MM.1S (cell line): Measurements from ENCODE around the gene RPL10A.

Source experiments
- DNase-seq: peaks from one replicate; pipeline ENCODE4 v3.0.0-alpha.2; 2015
- H2AFZ ChIP-seq: fragments of 300-600 bp; sonication (generic); 2 replicates; pipeline ENCODE4 v1.6.0; 2016; ENCODE audit warnings: antibody characterized with exemption, low read length
- H3F3A ChIP-seq: fragments of 300-600 bp; sonication (generic); 2 replicates; pipeline ENCODE4 v1.6.1; 2016; ENCODE audit warnings: mild to moderate bottlenecking, antibody characterized with exemption, low read length, moderate library complexity, mixed read lengths; ENCODE audit not compliant: insufficient read depth
- H3K27ac ChIP-seq: fragments of 300-600 bp; sonication (generic); 2 replicates; pipeline ENCODE4 v1.5.1; 2016; ENCODE audit warnings: mild to moderate bottlenecking, low read length
- H3K27me3 ChIP-seq: fragments of 300-600 bp; sonication (generic); replicated peaks from 2 replicates; pipeline ENCODE4 v1.6.0; 2016; ENCODE audit warnings: low read length; ENCODE audit not compliant: insufficient read depth
- H3K36me3 ChIP-seq: fragments of 300-600 bp; sonication (generic); replicated peaks from 2 replicates; pipeline ENCODE4 v1.6.1; 2016; ENCODE audit warnings: mild to moderate bottlenecking, low read length, mixed read lengths; ENCODE audit not compliant: insufficient read depth
- H3K4me1 ChIP-seq: fragments of 300-600 bp; sonication (generic); 2 replicates; pipeline ENCODE4 v1.6.1; 2016; ENCODE audit warnings: low read length, mixed read lengths
- H3K4me2 ChIP-seq: fragments of 300-600 bp; sonication (generic); 2 replicates; pipeline ENCODE4 v1.6.0; 2016; ENCODE audit warnings: low read depth, low read length
- H3K4me3 ChIP-seq: fragments of 300-600 bp; sonication (generic); 2 replicates; pipeline ENCODE4 v1.5.1; 2016; ENCODE audit warnings: low read length, mixed read lengths
- H3K79me2 ChIP-seq: fragments of 300-600 bp; sonication (generic); 2 replicates; pipeline ENCODE4 v1.6.1; 2016; ENCODE audit warnings: mixed run types, low read length, mixed read lengths
- H3K9ac ChIP-seq: fragments of 300-600 bp; sonication (generic); 2 replicates; pipeline ENCODE4 v1.6.1; 2016; ENCODE audit warnings: low read length, mixed read lengths
- H3K9me2 ChIP-seq: fragments of 300-600 bp; sonication (generic); replicated peaks from 2 replicates; pipeline ENCODE4 v1.6.1; 2016; ENCODE audit warnings: mild to moderate bottlenecking, low read length, mixed read lengths; ENCODE audit not compliant: insufficient read depth
- H3K9me3 ChIP-seq: fragments of 300-600 bp; sonication (generic); replicated peaks from 2 replicates; pipeline ENCODE4 v1.6.1; 2016; ENCODE audit warnings: mild to moderate bottlenecking, low read length, mixed read lengths; ENCODE audit not compliant: insufficient read depth
- H4K20me1 ChIP-seq: fragments of 300-600 bp; sonication (generic); 2 replicates; pipeline ENCODE4 v1.6.1; 2016; ENCODE audit warnings: mild to moderate bottlenecking, low read length, moderate library complexity, mixed read lengths; ENCODE audit not compliant: insufficient read depth
- EZH2 ChIP-seq: fragments of 300-600 bp; sonication (generic); optimal IDR thresholded peaks from 2 replicates; pipeline ENCODE3; 2017; ENCODE audit warnings: low read depth, mild to moderate bottlenecking, antibody characterized with exemption, low read length, mixed read lengths
- EZH2phosphoT487 ChIP-seq: fragments of 300-600 bp; sonication (generic); IDR thresholded peaks from 2 replicates; pipeline ENCODE4 v1.6.1; 2018; ENCODE audit warnings: antibody characterized with exemption, low read length
- TF ChIP-seq, protein P1 (sequence below): fragments of 300-600 bp; sonication (generic); IDR thresholded peaks from 2 replicates; pipeline ENCODE4 v1.5.1; 2016; ENCODE audit warnings: antibody characterized with exemption, low read length, mixed read lengths

The RPL10A gene

DNA sequence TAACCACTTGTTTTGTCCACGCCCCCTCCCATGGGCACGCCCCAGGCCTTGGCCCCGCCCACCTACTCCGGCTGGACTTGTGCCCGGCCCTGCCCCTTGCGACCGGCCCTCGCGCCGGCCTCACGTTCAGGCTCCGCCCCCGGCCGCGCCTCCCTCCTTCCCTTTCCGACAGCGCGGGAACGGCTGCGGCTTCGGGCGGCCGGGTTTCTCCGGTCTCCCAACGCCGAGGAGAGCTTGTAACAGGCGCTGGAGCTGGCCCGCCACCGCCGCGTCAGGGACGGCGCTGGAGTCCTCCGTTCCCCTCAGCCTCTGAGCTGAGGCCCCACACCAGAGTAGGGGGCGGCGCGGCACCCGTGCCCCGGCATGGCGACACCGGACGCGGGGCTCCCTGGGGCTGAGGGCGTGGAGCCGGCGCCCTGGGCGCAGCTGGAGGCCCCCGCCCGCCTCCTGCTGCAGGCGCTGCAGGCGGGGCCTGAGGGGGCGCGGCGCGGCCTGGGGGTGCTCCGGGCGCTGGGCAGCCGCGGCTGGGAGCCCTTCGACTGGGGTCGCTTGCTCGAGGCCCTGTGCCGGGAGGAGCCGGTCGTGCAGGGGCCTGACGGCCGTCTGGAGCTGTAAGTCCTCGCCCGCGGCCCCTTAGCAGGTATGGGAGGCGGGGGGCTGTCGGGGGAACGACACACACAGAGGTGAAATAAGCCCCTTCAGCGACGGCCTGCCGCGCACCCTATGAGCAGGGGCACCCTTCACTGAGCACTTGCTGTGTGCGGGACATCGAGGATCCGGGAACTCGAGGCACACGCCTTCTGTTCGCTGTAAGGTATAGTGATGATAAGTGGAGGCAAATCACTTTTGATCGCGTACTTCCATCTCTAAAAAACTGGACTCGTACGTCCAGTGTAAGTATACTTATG, 15.8 kb upstream of the RPL10A start, which contains the start of gene FANCE:
Gene FANCE, plus strand, starts transcription at position 156 of the 908 bp plus-strand sequence. Its CDS starts 208 bp downstream, at position 364.
- H3K4me1 ChIP-seq = peaks cover 15% of the 10 kb centered on the region
- H2AFZ ChIP-seq = peak within 1 kb of the TSS; percentile 92
- no peaks in the 10 kb centered on the region for H3K36me3 ChIP-seq
- H3K4me2 ChIP-seq = peak within 1 kb of the TSS; percentile 99
- no peaks in the 10 kb centered on the region for H3K9me3 ChIP-seq
- no peaks in the 10 kb centered on the region for H3K9me2 ChIP-seq
- H3K4me3 ChIP-seq = peak within 1 kb of the TSS; percentile 87
- H3K27me3 ChIP-seq = peaks cover 13% of the 10 kb centered on the region; the same call in 1 of the 2 replicates
- H3F3A ChIP-seq = no peaks in the 10 kb centered on the region
- no peak for TF ChIP-seq EZH2phosphoT487
- TF ChIP-seq, protein P1, sequence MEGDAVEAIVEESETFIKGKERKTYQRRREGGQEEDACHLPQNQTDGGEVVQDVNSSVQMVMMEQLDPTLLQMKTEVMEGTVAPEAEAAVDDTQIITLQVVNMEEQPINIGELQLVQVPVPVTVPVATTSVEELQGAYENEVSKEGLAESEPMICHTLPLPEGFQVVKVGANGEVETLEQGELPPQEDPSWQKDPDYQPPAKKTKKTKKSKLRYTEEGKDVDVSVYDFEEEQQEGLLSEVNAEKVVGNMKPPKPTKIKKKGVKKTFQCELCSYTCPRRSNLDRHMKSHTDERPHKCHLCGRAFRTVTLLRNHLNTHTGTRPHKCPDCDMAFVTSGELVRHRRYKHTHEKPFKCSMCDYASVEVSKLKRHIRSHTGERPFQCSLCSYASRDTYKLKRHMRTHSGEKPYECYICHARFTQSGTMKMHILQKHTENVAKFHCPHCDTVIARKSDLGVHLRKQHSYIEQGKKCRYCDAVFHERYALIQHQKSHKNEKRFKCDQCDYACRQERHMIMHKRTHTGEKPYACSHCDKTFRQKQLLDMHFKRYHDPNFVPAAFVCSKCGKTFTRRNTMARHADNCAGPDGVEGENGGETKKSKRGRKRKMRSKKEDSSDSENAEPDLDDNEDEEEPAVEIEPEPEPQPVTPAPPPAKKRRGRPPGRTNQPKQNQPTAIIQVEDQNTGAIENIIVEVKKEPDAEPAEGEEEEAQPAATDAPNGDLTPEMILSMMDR = no peak
- TF ChIP-seq EZH2 = no peak
- peak within 1 kb of the TSS; percentile 55; the same call in 1 of the 2 replicates for H3K27ac ChIP-seq
- no peaks in the 10 kb centered on the region for H4K20me1 ChIP-seq
- peak within 1 kb of the TSS; percentile 73 for H3K9ac ChIP-seq
- H3K79me2 ChIP-seq = 0 out of 2 replicates have a peak, but pooled peaks cover 4% of the 10 kb centered on the region
- peak; percentile 92 for DNase-seq

DNA sequence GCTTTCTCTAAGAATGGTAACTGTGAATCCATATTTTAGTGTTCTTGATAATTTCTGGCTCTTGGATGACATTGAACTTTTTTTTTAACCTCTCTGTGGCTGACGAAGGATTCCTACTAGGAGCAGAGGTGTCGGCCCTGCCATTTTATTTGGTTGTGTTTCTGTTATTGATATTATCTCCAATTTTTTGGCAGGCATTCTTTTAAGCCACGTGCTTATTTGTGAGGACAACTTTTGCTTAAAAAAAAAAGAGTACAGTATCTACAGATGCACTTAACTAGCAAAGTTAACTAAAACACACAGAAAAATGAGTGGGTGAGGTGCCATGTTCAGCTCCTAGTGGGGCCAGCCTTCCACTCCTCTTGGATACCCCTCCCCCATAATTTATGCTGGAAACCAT, 15.0 kb upstream of the RPL10A start:
- Histone ChIP-seq H3K4me2 (peak overlapping the region; percentile 99), H3K9me2 (no peaks in the 10 kb centered on the region), H3K9ac (no peak overlapping the region), H2AFZ (no peak overlapping the region), H3K9me3 (no peaks in the 10 kb centered on the region), H3K4me3 (peak overlapping the region; percentile 87), H3K4me1 (peaks cover 15% of the 10 kb centered on the region), H3F3A (no peaks in the 10 kb centered on the region), H3K79me2 (0 out of 2 replicates have a peak, but pooled peaks cover 4% of the 10 kb centered on the region), H4K20me1 (no peaks in the 10 kb centered on the region), H3K36me3 (no peaks in the 10 kb centered on the region), H3K27ac (no peak overlapping the region), H3K27me3 (peaks cover 13% of the 10 kb centered on the region; the same call in 1 of the 2 replicates)
- no peak for DNase-seq
- no peak for TF ChIP-seq EZH2
- TF ChIP-seq, protein P1 = no peak
- no peak for TF ChIP-seq EZH2phosphoT487

DNA sequence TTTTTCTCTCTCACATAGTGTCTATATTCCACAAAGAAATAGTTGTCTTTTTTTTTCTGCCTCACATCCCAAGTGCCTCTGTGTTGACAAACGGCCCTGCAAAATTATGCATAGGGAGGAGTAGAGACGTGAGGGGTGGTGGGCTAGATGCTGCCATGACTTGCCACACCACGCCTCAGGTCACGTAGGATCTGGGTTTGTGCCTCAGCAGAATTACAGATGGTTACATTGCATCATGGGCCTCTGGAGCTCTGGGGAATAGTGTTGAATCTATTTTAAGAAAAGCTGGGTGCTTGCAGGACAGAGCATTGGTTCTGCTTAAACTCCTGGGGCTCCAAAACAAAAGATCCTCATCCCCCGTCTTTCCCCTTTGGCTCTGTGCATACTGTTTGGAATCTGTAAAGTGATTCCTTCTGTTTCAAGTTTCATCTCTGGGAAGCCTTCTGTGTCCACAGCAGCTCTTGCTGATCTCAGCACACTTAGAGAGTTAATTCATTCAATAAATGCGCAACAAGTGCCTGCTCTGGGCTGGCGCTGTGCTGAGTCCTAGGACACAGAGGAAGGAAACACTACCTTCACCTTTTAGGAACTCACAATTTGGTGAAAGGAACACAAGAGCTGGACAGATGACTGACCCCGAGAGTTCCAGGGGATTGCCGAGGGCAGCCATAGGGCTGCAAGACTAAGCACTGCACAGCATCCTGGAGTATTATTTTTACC, 13.7 kb upstream of the RPL10A start:
- TF ChIP-seq EZH2 (no peak), EZH2phosphoT487 (no peak)
- TF ChIP-seq, protein P1 = no peak
- Histone ChIP-seq H3K4me1 (peaks cover 15% of the 10 kb centered on the region), H3K9me3 (no peaks in the 10 kb centered on the region), H3K9me2 (no peaks in the 10 kb centered on the region), H4K20me1 (no peaks in the 10 kb centered on the region), H3K27me3 (peaks cover 13% of the 10 kb centered on the region; the same call in 1 of the 2 replicates), H3K36me3 (no peaks in the 10 kb centered on the region), H3K9ac (no peak overlapping the region), H3K79me2 (0 out of 2 replicates have a peak, but pooled peaks cover 4% of the 10 kb centered on the region), H2AFZ (no peak overlapping the region), H3K27ac (no peak overlapping the region), H3K4me3 (no peak overlapping the region), H3K4me2 (no peak overlapping the region), H3F3A (no peaks in the 10 kb centered on the region)
- DNase-seq = no peak
